ENCODE data around the gene CCDC74A.
"Not testable (repeated sequence)": the region's sequence is repeated elsewhere in the genome, so short reads cannot be mapped to it uniquely, and the experiment has no call there.

The CCDC74A gene

DNA sequence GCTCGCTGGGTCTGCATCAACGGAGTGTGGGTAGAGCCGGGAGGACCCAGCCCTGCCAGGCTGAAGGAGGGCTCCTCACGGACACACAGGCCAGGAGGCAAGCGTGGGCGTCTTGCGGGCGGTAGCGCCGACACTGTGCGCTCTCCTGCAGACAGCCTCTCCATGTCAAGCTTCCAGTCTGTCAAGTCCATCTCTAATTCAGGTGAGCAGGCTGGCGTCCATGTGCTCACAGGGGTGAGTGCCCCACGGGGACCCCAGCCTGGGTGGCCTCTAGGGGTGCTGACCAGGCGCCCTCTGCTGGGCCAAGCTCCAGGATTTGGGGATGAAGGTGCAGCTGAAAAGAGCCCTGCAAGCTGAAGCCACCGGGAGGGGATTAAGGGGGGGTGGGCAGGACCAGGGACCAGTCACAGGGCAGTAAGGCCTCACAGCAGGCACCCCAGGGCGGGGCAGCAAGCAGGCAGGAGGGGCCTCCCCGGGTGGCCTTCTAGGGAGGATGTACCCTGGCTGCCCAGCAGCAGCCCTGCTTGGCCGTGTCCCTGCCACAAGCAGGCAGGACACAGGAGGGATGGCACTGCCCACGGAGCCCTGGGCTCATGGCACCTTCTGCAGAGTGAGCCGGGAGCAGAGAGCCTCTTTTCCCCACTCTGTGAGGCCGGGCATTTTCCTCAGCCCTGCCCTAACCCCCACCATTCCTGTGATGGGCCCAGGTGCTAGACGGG is 3.1 kb downstream of the CCDC74A start:
- H3K4me1 ChIP-seq, result peaks cover 10 to 19% (median 15%) of the 10 kb centered on the region in 10 experiments
- not testable (repeated sequence) for H3K9me3 ChIP-seq (replicated peaks in 1 of 11); H3K27me3 ChIP-seq; H4K20me1 ChIP-seq; H3K36me3 ChIP-seq; H3K4me2 ChIP-seq; H3K4me3 ChIP-seq; H3K27ac ChIP-seq; H3K9ac ChIP-seq

DNA sequence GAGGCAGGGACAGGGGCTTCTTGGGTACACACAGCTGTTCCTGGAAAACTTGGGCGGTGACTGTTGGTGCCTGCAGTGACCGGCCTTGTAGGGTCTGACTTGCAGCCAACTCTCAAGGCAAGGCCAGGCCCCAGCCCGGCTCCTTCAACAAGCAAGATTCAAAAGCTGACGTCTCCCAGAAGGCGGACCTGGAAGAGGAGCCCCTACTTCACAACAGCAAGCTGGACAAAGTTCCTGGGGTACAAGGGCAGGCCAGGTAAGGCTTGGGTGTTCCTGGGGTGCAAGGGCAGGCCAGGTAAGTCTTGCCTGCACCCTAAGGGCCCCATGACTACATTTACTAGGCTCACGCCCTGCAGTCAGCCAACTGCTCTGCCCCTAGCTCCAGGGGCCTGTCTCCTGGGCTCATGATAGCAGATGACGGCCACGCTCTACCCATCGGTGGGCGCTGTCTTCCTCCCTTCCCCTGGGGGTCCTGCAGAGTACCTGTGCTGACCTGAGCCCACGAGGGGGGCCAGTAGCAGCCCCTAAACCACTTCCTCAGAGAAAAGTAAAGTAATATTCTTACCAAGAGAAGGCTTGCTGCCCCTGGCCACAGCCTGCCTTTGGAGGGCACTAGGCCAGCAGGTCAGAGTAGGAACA is 4.0 kb downstream of the CCDC74A start:
- H3K27me3 ChIP-seq; H3K4me3 ChIP-seq; H3K9ac ChIP-seq; H4K20me1 ChIP-seq; H3K9me3 ChIP-seq (replicated peaks in 1 of 11); H3K4me2 ChIP-seq; H3K36me3 ChIP-seq; H3K27ac ChIP-seq: not testable (repeated sequence)
- peaks cover 10 to 19% (median 15%) of the 10 kb centered on the region in 10 experiments for H3K4me1 ChIP-seq

DNA sequence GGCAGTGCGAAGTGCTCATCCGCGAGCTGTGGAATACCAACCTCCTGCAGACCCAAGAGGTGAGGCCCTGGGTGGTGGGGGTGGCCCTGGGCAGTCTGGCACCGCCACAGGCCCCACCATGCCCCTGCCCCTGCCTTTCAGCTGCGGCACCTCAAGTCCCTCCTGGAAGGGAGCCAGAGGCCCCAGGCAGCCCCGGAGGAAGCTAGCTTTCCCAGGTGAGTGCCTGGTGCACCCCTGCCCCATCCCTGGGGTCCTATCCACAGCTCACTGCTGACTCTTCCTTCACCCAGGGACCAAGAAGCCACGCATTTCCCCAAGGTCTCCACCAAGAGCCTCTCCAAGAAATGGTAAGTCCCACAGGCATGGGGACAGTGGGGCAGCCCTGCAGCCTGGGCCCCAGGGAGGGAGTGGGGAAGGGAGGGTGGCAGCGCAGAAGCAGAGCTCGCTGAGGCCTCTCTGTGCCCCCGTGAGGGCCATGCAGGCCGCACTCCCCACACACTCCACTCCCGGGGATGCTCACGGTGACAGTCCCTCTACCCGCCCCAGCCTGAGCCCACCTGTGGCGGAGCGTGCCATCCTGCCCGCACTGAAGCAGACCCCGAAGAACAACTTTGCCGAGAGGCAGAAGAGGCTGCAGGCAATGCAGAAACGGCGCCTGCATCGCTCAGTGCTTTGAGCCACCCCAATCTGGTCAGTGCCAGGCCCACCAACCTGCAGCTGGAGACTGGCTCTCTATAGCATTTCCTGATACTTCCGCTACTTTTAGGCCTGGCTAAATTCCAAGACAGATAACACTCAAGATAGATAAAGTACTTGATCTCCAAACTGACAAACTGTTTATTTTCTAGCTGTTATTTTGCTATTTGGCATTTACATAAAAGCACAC is 5.3 kb downstream of the CCDC74A start:
- H3K36me3 ChIP-seq; H3K27ac ChIP-seq; H3K4me3 ChIP-seq; H3K9me3 ChIP-seq (replicated peaks in 1 of 11); H3K4me2 ChIP-seq; H3K9ac ChIP-seq; H3K27me3 ChIP-seq; H4K20me1 ChIP-seq: not testable (repeated sequence)
- H3K4me1 ChIP-seq, result peaks cover 5 to 14% (median 10%) of the 10 kb centered on the region in 10 experiments; a peak in 19 of 20 replicates

DNA sequence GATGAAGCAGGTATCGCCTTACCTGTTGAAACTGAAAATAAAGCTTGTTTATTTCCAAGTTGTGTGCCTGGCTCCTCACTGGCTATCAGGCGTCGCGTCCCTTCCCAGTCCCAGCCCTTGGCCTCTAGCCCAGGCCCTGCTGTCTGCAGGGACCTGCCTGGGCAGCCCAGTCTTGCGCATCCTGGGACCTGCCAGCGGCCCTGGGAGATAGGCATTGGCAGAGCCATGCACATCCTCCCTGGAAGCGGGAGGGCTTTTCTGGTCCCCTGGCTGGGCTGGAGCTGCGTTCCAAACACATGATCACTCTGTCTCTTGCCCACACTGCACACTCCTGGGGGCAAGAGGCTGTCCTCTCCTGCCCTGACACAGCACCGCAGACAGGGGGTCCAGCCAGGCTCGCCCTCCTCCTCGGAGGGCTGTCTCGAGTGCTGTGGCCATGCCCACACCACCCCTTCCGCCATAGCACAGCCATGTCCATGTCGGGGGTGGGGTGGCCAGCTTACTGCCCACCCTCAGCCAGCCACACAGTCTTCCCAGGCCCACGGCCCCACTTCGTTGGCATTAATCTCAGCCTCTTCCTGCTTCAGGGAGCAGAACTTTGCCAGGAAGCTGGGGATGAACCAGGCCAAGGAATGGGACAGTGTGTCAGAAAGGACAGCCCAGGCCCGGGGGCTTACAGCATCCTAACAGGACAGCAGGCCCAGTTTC is 6.1 kb downstream of the CCDC74A start:
- not testable (repeated sequence) for H3K27me3 ChIP-seq; H3K4me2 ChIP-seq; H3K36me3 ChIP-seq; H3K9me3 ChIP-seq (replicated peaks in 1 of 11); H3K4me3 ChIP-seq; H3K9ac ChIP-seq; H4K20me1 ChIP-seq; H3K27ac ChIP-seq
- peaks cover 5 to 14% (median 10%) of the 10 kb centered on the region in 10 experiments; a peak in 19 of 20 replicates for H3K4me1 ChIP-seq

DNA sequence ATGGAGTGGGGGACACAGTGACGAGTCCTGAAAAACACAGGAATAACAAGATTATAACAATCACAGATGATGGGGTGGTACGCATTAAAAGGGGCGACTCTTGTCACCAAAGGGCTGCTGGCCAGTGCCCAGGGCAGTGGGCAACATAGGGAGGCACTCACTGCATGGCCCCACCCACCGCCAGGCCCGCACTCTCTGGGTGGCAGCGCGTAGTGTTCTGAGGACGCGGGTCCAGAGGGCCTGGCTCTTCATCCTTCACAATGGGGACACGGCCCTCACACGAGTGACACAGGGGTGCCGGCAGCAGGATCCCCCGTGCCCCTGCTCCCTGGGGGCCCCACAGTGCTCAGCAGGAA is 6.6 kb downstream of the CCDC74A start:
- not testable (repeated sequence) for H3K9ac ChIP-seq; H4K20me1 ChIP-seq; H3K36me3 ChIP-seq; H3K27me3 ChIP-seq; H3K4me2 ChIP-seq; H3K4me1 ChIP-seq; H3K9me3 ChIP-seq (replicated peaks in 1 of 11); H3K4me3 ChIP-seq; H3K27ac ChIP-seq

DNA sequence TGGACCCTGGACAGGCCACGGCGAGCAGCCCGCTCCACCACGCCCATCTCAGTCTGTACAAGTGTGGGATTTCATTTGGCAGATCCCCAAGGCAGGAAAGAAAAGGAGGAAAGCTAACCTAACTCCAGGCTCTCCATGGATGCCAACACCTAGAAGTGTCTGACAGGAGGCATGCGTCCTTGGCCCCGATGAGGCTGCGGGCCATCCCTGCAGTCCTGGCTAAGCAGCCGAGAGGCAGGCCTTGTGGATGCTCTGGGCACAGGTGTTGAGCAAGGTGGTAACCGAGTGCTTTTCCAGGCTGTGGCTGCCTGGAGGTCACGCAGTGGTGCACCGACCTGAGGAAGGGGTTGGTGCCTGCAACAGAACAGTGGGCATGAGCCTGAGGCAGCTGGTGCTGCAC is 7.3 kb downstream of the CCDC74A start:
- not testable (repeated sequence) for H3K4me3 ChIP-seq; H4K20me1 ChIP-seq; H3K4me2 ChIP-seq; H3K4me1 ChIP-seq; H3K27me3 ChIP-seq; H3K9ac ChIP-seq; H3K36me3 ChIP-seq; H3K9me3 ChIP-seq (replicated peaks in 1 of 11); H3K27ac ChIP-seq

DNA sequence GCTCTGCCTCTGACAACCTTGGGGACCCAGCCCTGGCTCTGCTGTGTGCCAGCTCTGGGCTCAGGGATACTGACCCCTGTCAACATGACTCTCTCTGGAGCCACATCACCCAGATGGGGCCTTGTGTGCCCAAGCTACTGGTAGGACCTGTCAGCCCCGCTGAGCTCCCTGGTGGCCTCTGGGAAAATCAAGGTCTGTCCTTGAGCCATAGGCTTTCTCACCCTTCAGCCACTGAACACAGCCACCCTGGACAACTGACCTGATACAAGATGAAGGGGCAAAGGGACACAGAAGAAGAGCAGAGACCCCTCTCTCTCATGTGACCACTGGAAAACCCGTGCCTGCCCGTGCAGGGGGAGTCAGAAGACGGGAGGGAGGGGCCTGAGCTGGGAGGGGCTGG is 7.8 kb downstream of the CCDC74A start:
- Histone ChIP-seq H3K36me3 (no peaks in the 10 kb centered on the region), H3K4me3 (no peak overlapping the region), H3K4me2 (no peak overlapping the region), H3K4me1 (no peaks in the 10 kb centered on the region), H3K9me3 (replicated peaks in 1 of 11) (no peaks in the 10 kb centered on the region), H3K9ac (no peak overlapping the region), H3K27me3 (no peaks in the 10 kb centered on the region), H4K20me1 (no peaks in the 10 kb centered on the region), H3K27ac (no peak overlapping the region)
- TF ChIP-seq Cebpa-rat (IDR thresholded peaks at IDR 0.05), result no peak

DNA sequence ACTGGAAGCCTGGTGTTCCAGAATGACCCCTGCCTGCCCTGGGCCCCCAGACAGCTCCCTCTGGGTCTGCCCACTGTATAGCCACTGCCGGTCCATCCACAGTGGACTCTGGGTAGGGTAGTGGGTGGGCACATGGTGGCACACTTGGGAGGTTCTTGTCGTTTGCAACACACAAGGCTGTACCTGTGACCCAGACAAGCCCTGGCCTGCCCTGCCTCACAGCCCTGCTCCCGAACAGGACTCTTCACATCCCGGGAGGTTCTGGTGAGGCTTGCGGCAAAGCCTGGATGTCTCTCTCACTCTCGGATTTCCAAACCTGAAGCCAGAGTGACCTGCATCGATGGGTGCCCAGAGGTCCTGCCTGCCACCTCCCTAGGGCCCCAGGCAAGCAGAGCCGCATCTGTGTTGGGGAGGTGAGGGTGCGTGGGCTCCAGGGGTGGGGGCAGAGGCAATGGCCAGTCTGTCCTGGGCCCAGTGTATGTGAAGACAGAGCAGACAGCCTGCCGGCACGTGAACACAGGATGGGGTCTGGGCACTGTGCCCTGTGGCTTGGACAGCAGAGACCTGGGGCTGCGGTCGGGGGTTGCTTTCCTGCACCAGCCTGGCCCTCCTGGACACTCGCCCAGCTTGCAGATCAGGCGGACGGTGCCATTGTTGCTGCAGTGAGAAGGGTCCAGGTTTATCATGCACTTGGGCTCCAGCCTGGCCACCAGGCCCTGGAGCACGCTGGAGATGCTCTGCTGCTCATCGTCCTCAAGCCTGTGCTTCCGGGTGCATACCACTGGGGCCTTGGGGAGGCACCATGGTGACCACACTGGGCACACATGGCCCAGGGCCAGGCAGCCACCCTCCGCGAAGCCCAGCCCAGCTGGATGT is 8.5 kb downstream of the CCDC74A start:
- not testable (repeated sequence) for H4K20me1 ChIP-seq; H3K27ac ChIP-seq; H3K9me3 ChIP-seq (replicated peaks in 1 of 11); H3K27me3 ChIP-seq; H3K36me3 ChIP-seq; H3K4me3 ChIP-seq; H3K4me2 ChIP-seq; H3K9ac ChIP-seq; H3K4me1 ChIP-seq

DNA sequence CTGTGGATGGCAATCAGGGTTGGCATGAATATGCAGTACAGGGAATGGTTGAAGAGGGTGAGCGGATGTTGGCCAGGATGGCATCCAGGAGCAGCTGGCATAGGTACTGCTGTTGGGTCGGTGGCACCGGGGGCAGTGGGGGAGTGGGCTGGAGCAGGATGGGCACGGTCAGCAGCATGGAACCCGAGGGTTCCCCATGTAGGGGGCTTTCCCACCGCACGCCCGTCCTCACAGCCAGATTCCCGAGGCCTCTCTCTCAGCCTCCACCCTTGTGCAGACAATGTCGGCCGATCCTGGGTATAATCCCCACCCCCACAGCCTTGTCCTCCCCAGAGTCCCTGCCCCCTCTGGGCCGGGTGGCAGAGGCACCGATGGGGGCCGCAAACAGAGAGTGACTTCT is 9.2 kb downstream of the CCDC74A start:
- H3K27me3 ChIP-seq; H4K20me1 ChIP-seq; H3K9ac ChIP-seq; H3K4me2 ChIP-seq; H3K4me3 ChIP-seq; H3K36me3 ChIP-seq; H3K27ac ChIP-seq; H3K9me3 ChIP-seq (replicated peaks in 1 of 11); H3K4me1 ChIP-seq: not testable (repeated sequence)

DNA sequence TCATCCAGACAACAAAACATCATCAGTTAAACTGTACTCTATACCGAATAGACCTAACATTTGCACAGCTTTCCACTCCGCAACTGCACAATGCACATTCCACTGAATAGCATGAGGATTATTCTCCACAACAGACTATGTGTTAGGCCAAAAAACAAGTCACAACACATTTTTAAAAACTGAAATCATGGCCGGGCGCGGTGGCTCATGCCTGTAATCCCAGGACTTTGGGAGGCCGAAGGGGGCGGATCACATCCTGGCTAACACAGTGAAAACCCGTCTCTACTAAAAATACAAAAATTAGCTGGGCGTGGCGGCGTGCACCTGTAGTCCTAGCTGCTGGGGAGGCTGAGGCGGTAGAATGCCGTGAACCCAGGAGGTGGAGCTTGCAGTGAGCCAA is 11.2 kb downstream of the CCDC74A start:
- not testable (repeated sequence) for H3K36me3 ChIP-seq; H4K20me1 ChIP-seq; H3K9ac ChIP-seq; H3K27me3 ChIP-seq; H3K4me2 ChIP-seq; H3K27ac ChIP-seq; H3K4me1 ChIP-seq; H3K9me3 ChIP-seq (replicated peaks in 1 of 11); H3K4me3 ChIP-seq

Measured in BLaER1 treated with 17β-estradiol and CSF1 and Interleukin-3, amounts not matched to agents 10 nM and 100 nM (cell line).